Stomach (tissue), 4 donors: ENCODE data around the gene HIVEP1.

Source experiments
- CTCF ChIP-seq, 7 experiments: fragments of 450-650 bp in 4 of 7; fragments of 200-600 bp in 3 of 7; sonication (generic) in 3 of 7; IDR thresholded peaks; one replicate each; pipeline ENCODE4 v1.5.1; 2016 to 2019; ENCODE audit warnings: antibody characterized with exemption in 7 of 7, control low read depth in 2 of 7, mild to moderate bottlenecking in 1 of 7
- POLR2A ChIP-seq, 4 donors: fragments of 450-650 bp; IDR thresholded peaks; one replicate each; pipeline ENCODE4 v1.6.1; 2016; ENCODE audit warnings: antibody characterized with exemption in 4 of 4, control low read depth in 2 of 4, mild to moderate bottlenecking in 1 of 4, moderate library complexity in 1 of 4
- POLR2AphosphoS5 ChIP-seq, 3 donors: sonication (generic); formaldehyde crosslinking; IDR thresholded peaks; one replicate each; pipeline ENCODE4 v1.6.1; 2016; ENCODE audit warnings: antibody characterized with exemption in 3 of 3

DNA sequence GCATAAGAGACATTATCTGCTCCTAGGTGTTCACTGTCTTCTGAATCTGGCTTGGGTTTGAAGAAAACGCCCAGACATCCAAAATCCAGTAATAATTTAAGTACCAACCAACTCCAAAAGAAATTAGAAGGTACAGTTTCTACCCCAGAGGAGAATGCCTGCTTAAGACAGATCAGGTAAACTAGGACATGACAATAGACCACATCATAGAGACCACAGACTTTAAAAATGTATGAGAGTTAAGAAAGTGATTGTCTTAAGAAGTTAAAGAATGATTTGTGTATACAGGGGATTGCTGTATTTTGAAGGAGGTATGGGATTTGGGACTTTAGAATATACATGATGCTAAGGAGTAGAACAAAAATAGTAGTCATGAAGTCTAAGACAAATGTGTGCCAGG lies 157.3 kb downstream of the HIVEP1 start:
- no peak for TF ChIP-seq POLR2A (IDR thresholded peaks at IDR 0.05)
- TF ChIP-seq POLR2AphosphoS5 (IDR thresholded peaks at IDR 0.05): no peak
- TF ChIP-seq CTCF (IDR thresholded peaks at IDR 0.05): no peak
